ENCODE data around the gene VAMP8.

Gene VAMP8

GRCh38 chr2:85595301-85596025 lies 18.1 kb downstream of the VAMP8 start, which contains the start of gene RNF181:
TSS of gene RNF181 (plus strand) at chr2:85595745. CDS start at chr2:85595764, 19 bp downstream.
- Histone ChIP-seq H3K9me3 (ENCODE audit: insufficient read depth, low read length, severe bottlenecking) (no peaks in the 10 kb centered on the region), H3K79me2 (ENCODE audit: insufficient read depth, low read length) (peaks cover 33% of the 10 kb centered on the region), H3K4me1 (ENCODE audit: insufficient read depth, low read length) (peaks cover 27% of the 10 kb centered on the region), H3K9ac (ENCODE audit: low read depth, low read length) (peak within 1 kb of the TSS; percentile 78), H3K27ac (ENCODE audit: low read length) (peak within 1 kb of the TSS; percentile 88), H2AFZ (ENCODE audit: low read depth, low read length) (peak within 1 kb of the TSS; percentile 95), H4K20me1 (ENCODE audit: insufficient read depth, low read length) (peaks cover 12% of the 10 kb centered on the region), H3K36me3 (ENCODE audit: insufficient read depth, low read length) (peaks cover 21% of the 10 kb centered on the region), H3K4me3 (ENCODE audit: low read depth in 1 of 2, low read length in 2 of 2) (peak within 1 kb of the TSS; percentile 65 to 89), H3K27me3 (ENCODE audit: insufficient read depth, low read length, poor library complexity) (no peaks in the 10 kb centered on the region), H3K4me2 (ENCODE audit: insufficient read depth, low read length) (peak within 1 kb of the TSS; percentile 81)
- ATAC-seq (ENCODE audit: insufficient read depth, low read depth) (peak; percentile 99), DNase-seq (peak; percentile 94)
- no peak for TF ChIP-seq EZH2 (IDR thresholded peaks at IDR 0.05; ENCODE audit: borderline replicate concordance, low read depth, low read length, severe bottlenecking)
- no peak for TF ChIP-seq CTCF (IDR thresholded peaks at IDR 0.05; ENCODE audit: borderline replicate concordance, extremely low read depth, low read length, poor library complexity, severe bottlenecking)

- DNase-seq (no peak), ATAC-seq (ENCODE audit: insufficient read depth, low read depth) (peak; percentile 5; the same call in 1 of the 3 replicates)
- Histone ChIP-seq H3K4me1 (ENCODE audit: insufficient read depth, low read length) (peaks cover 27% of the 10 kb centered on the region), H2AFZ (ENCODE audit: low read depth, low read length) (peak overlapping the region; percentile 95), H3K9me3 (ENCODE audit: insufficient read depth, low read length, severe bottlenecking) (no peaks in the 10 kb centered on the region), H3K4me2 (ENCODE audit: insufficient read depth, low read length) (peak overlapping the region; percentile 81), H3K4me3 (ENCODE audit: low read depth in 1 of 2, low read length in 2 of 2) (peak overlapping the region; percentile 65 to 89), H3K36me3 (ENCODE audit: insufficient read depth, low read length) (peaks cover 21% of the 10 kb centered on the region), H3K79me2 (ENCODE audit: insufficient read depth, low read length) (peaks cover 33% of the 10 kb centered on the region), H3K27me3 (ENCODE audit: insufficient read depth, low read length, poor library complexity) (no peaks in the 10 kb centered on the region), H4K20me1 (ENCODE audit: insufficient read depth, low read length) (peaks cover 12% of the 10 kb centered on the region), H3K9ac (ENCODE audit: low read depth, low read length) (peak overlapping the region; percentile 78), H3K27ac (ENCODE audit: low read length) (peak overlapping the region; percentile 88)
- no peak for TF ChIP-seq EZH2 (IDR thresholded peaks at IDR 0.05; ENCODE audit: borderline replicate concordance, low read depth, low read length, severe bottlenecking)
- TF ChIP-seq CTCF (IDR thresholded peaks at IDR 0.05; ENCODE audit: borderline replicate concordance, extremely low read depth, low read length, poor library complexity, severe bottlenecking), result no peak
These were observed 18.6 kb downstream of the VAMP8 start for GRCh38 chr2:85596026-85596333.

- Histone ChIP-seq H3K36me3 (ENCODE audit: insufficient read depth, low read length) (peaks cover 21% of the 10 kb centered on the region), H3K9me3 (ENCODE audit: insufficient read depth, low read length, severe bottlenecking) (no peaks in the 10 kb centered on the region), H3K27ac (ENCODE audit: low read length) (peak overlapping the region; percentile 88; the same call in 1 of the 2 replicates), H3K4me2 (ENCODE audit: insufficient read depth, low read length) (peak overlapping the region; percentile 81), H3K27me3 (ENCODE audit: insufficient read depth, low read length, poor library complexity) (no peaks in the 10 kb centered on the region), H3K4me3 (ENCODE audit: low read depth in 1 of 2, low read length in 2 of 2) (peak overlapping the region; percentile 65 to 89; a peak in 3 of 4 replicates), H3K4me1 (ENCODE audit: insufficient read depth, low read length) (peaks cover 27% of the 10 kb centered on the region), H2AFZ (ENCODE audit: low read depth, low read length) (no peak overlapping the region), H3K9ac (ENCODE audit: low read depth, low read length) (peak overlapping the region; percentile 78), H3K79me2 (ENCODE audit: insufficient read depth, low read length) (peaks cover 33% of the 10 kb centered on the region), H4K20me1 (ENCODE audit: insufficient read depth, low read length) (peaks cover 12% of the 10 kb centered on the region; the same call in 1 of the 2 replicates)
- ATAC-seq (ENCODE audit: insufficient read depth, low read depth), result no peak
- TF ChIP-seq CTCF (IDR thresholded peaks at IDR 0.05; ENCODE audit: borderline replicate concordance, extremely low read depth, low read length, poor library complexity, severe bottlenecking) (no peak), EZH2 (IDR thresholded peaks at IDR 0.05; ENCODE audit: borderline replicate concordance, low read depth, low read length, severe bottlenecking) (no peak)
- no peak for DNase-seq
These were observed 19.2 kb downstream of the VAMP8 start for GRCh38 chr2:85596486-85597143.
